ENCODE results near the gene ARHGAP40.

DNA sequence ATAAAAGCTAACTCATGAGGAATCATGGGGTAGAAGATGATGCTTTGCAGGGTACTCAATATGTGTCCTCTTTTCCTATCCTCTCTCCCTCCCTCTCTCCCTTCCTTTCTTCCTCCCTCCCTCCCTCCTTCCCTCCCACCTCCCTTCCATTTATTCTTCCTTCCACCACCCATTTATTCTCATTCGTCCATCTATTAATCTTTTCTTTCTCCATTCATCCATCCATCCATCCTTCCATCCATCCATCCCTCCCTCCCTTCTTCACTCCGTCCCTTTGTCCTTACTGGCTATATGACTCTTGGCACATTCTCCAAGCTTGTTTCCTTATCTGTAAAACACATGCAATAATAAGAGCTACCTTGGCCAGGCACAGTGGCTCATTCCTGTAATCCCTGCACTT is 40.9 kb downstream of the ARHGAP40 start:
- TF ChIP-seq YY1 (IDR thresholded peaks at IDR 0.05; ENCODE audit: insufficient read depth, insufficient read length), result no peak
- no peak for TF ChIP-seq ZNF274 (IDR thresholded peaks at IDR 0.05; ENCODE audit: low read depth, low read length)
